Thoracic aorta (tissue), 2 donors: Measurements from ENCODE around the gene MON2. TPM values are rescaled to one million over a fixed set of nuclear protein-coding genes. Genes with fewer than 3 reads are reported as not detected.
"Not testable (repeated sequence)": the region's sequence is repeated elsewhere in the genome, so short reads cannot be mapped to it uniquely, and the experiment has no call there.

Experiments used
- ATAC-seq: fragments of 150-250 bp; one replicate; pipeline ENCODE4 v1.8.0; 2017; ENCODE audit warnings: low read depth; ENCODE audit not compliant: insufficient number of reproducible peaks, low FRiP score
- DNase-seq: peaks from one replicate; pipeline ENCODE4 v3.0.0-alpha.2; 2020; ENCODE audit warnings: low spot score
- H3K27ac ChIP-seq, 2 donors: fragments of 200-600 bp; sonication (generic); 1 replicate in 1 of 2; 2 replicates in 1 of 2; pipeline ENCODE4 v1.5.1; 2016; ENCODE audit warnings: mild to moderate bottlenecking in 2 of 2, moderate library complexity in 2 of 2
- H3K27me3 ChIP-seq: fragments of 200-600 bp; sonication (generic); replicated peaks from 2 replicates; pipeline ENCODE4 v1.6.0; 2016; ENCODE audit warnings: mild to moderate bottlenecking; ENCODE audit not compliant: insufficient read depth
- H3K36me3 ChIP-seq: fragments of 200-600 bp; sonication (generic); one replicate; pipeline ENCODE4 v1.5.1; 2016
- H3K4me1 ChIP-seq, 2 donors: fragments of 200-600 bp; sonication (generic); 1 replicate in 1 of 2; 2 replicates in 1 of 2; pipeline versions ENCODE4 v1.5.1 to v1.6.0; 2016; ENCODE audit warnings: low read depth in 2 of 2, mild to moderate bottlenecking in 1 of 2; ENCODE audit not compliant: control insufficient read depth in 1 of 2
- H3K4me3 ChIP-seq: fragments of 200-600 bp; sonication (generic); 2 replicates; pipeline ENCODE4 v1.5.1; 2016; ENCODE audit warnings: mild to moderate bottlenecking
- H3K9me3 ChIP-seq: fragments of 200-600 bp; sonication (generic); 2 replicates; pipeline ENCODE4 v1.5.1; 2016
- total RNA-seq, 2 donors: library from RNA; depleted of rRNA; stranded (reverse); fragments of >200 nt; gene quantifications; one replicate each; pipeline versions ENCODE4 v1.1.0 to v1.2.3, GENCODE V29; 2016
- TF ChIP-seq, protein P1 (sequence below): fragments of 200-600 bp; sonication (generic); IDR thresholded peaks from one replicate; pipeline ENCODE4 v1.5.1; 2019; ENCODE audit warnings: antibody characterized with exemption

The MON2 gene
- total RNA-seq, 2 donors from 2014 or later, result 73.0 to 154 TPM

DNA sequence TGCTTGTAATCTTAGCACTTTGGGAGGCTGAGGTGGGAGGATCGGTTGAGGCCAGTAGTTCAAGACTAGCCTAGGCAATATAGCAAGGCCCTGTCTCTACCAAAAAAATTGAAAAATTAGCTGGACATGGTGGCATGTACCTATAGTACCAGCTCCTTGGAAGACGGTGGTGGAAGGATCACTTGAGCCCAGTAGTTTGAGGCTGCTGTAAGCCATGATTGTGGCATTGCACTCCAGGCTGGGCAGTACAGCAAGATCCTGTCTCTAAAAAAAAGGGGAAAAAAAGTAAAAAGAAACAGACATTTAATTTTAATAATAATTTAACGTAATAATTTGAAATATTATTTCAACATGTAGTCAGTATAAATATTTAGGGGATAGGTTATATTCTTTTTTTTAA, 16.1 kb downstream of the MON2 start:
- H3K4me1 ChIP-seq, result peaks cover 0 to 10% of the 10 kb centered on the region in 2 donors
- no peaks in the 10 kb centered on the region for H3K9me3 ChIP-seq
- TF ChIP-seq, protein P1, sequence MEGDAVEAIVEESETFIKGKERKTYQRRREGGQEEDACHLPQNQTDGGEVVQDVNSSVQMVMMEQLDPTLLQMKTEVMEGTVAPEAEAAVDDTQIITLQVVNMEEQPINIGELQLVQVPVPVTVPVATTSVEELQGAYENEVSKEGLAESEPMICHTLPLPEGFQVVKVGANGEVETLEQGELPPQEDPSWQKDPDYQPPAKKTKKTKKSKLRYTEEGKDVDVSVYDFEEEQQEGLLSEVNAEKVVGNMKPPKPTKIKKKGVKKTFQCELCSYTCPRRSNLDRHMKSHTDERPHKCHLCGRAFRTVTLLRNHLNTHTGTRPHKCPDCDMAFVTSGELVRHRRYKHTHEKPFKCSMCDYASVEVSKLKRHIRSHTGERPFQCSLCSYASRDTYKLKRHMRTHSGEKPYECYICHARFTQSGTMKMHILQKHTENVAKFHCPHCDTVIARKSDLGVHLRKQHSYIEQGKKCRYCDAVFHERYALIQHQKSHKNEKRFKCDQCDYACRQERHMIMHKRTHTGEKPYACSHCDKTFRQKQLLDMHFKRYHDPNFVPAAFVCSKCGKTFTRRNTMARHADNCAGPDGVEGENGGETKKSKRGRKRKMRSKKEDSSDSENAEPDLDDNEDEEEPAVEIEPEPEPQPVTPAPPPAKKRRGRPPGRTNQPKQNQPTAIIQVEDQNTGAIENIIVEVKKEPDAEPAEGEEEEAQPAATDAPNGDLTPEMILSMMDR, result no peak
- H3K27ac ChIP-seq, result no peak overlapping the region
- no peaks in the 10 kb centered on the region for H3K27me3 ChIP-seq
- peaks cover 1% of the 10 kb centered on the region for H3K36me3 ChIP-seq
- no peak overlapping the region for H3K4me3 ChIP-seq
- no peak for DNase-seq
- ATAC-seq, result no peak

DNA sequence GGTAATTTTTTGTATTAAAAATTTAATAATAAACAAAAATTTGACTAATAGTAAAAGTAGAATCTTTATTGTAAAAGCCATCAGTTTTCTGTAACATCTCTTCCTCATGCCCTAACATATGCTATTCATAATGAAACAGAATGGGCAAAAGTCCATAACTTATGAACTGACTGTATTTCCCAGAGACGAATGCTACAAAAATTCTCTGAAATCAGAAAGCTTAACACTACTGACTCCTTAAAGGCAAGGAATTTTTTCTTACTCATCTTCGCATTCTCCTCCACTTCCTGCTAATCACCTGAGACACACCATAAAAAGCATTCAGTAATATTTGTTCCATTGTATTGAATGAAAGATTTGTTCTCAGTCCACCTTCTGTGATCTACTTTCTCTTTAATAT, 17.6 kb downstream of the MON2 start:
- H3K9me3 ChIP-seq, result no peaks in the 10 kb centered on the region
- ATAC-seq (no peak), DNase-seq (no peak)
- H3K27ac ChIP-seq, result no peak overlapping the region
- H3K4me3 ChIP-seq, result no peak overlapping the region
- peaks cover 0 to 10% of the 10 kb centered on the region in 2 donors for H3K4me1 ChIP-seq
- no peaks in the 10 kb centered on the region for H3K36me3 ChIP-seq
- TF ChIP-seq, protein P1, result no peak
- no peaks in the 10 kb centered on the region for H3K27me3 ChIP-seq

DNA sequence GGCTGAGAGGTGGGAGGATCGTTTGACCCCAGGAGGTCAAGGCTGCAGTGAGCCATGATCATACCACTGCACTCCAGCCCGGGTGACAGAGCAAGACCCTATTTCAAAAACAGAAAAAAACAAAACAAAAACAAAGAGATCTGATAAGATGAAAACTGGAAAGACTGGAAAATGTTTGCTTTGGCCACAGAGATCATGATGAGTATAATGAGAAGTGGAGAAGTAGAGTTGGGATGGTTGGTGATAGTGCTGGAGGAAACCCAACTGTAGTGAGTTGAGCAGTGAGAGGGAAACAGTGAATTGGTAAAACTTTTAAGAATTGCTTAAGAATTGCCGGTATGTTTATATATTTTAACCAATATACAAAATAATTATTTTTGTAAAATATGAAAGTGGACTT, 39.2 kb downstream of the MON2 start:
- Histone ChIP-seq H3K4me1 (peaks cover 4 to 6% of the 10 kb centered on the region in 2 donors), H3K27me3 (no peaks in the 10 kb centered on the region), H3K36me3 (peaks cover 12% of the 10 kb centered on the region), H3K4me3 (no peak overlapping the region), H3K27ac (no peak overlapping the region), H3K9me3 (no peaks in the 10 kb centered on the region)
- TF ChIP-seq, protein P1, result no peak
- DNase-seq (no peak), ATAC-seq (no peak)

DNA sequence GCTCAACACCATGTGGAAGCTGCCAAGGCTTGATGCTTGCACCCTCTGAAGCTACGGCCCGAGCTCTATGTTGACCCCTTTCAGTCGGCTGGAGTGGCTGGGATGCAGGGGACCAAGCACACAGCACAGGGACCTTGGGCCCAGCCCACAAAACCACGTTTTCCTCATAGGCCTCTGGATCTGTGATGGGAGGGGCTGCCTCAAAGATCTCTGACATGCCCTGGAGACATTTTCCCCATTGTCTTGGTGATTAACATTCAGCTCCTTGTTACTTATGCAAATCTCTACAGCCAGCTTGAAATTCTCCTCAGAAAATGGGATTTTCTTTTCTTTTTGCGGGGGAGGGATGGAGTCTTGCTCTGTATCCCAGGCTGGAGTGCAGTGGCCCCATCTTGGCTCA, 46.3 kb downstream of the MON2 start:
- H3K27me3 ChIP-seq, result no peaks in the 10 kb centered on the region
- H3K9me3 ChIP-seq, result no peaks in the 10 kb centered on the region
- ATAC-seq, result no peak
- peaks cover 8% of the 10 kb centered on the region for H3K36me3 ChIP-seq
- TF ChIP-seq, protein P1, result no peak
- no peak overlapping the region for H3K27ac ChIP-seq
- H3K4me3 ChIP-seq, result no peak overlapping the region
- H3K4me1 ChIP-seq, result no peaks in the 10 kb centered on the region
- DNase-seq, result no peak

DNA sequence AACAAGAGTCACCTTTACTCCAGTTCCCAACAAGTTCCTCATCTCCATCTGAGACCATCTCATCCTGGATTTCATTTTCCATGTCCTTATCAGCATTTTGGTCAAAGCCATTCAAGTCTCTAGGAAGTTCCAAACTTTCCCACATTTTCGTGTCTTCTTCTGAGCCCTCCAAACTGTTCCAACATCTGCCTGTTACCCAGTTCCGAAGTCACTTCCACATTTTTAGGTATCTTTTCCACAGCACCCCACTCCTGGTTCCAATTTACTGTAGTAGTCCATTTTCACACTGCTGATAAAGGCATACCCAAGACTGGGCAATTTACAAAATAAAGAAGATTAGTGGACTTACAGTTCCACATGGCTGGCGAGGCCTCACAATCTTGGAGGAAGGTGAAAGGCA, 47.5 kb downstream of the MON2 start:
- not testable (repeated sequence) for H3K36me3 ChIP-seq, H3K9me3 ChIP-seq, H3K4me1 ChIP-seq, H3K4me3 ChIP-seq, H3K27ac ChIP-seq, ATAC-seq, H3K27me3 ChIP-seq, DNase-seq

DNA sequence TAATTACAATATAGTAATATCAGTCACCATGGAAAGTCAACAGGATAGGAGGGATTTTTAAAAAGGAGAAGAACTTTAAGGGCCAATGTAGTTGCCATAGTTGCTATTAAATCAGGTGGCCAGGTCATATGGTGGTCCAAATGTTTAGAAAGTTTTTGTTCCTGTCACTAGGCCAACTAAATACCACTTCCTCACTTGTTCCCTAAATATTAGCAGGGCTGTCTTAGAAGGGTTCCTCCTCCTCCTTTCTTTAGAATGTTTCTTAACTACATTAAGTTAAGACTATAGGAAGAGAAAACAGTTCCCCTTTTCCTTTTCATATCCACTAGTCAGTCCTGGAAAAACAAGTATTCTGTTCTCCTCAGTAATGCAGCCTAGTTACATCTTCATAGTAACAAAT, 50.3 kb downstream of the MON2 start:
- no peak for ATAC-seq
- H3K36me3 ChIP-seq, result no peaks in the 10 kb centered on the region
- peaks cover 0 to 4% of the 10 kb centered on the region in 2 donors for H3K4me1 ChIP-seq
- DNase-seq, result no peak
- no peak overlapping the region for H3K27ac ChIP-seq
- H3K9me3 ChIP-seq, result no peaks in the 10 kb centered on the region
- no peak overlapping the region for H3K4me3 ChIP-seq
- H3K27me3 ChIP-seq, result no peaks in the 10 kb centered on the region
- TF ChIP-seq, protein P1, result no peak
